SW480 (cell line): ENCODE data around the gene STAC.

Source experiments
- DNase-seq: peaks from one replicate; pipeline ENCODE4 v3.0.0-alpha.2; 2016; ENCODE audit warnings: low spot score

The STAC gene, protein sequence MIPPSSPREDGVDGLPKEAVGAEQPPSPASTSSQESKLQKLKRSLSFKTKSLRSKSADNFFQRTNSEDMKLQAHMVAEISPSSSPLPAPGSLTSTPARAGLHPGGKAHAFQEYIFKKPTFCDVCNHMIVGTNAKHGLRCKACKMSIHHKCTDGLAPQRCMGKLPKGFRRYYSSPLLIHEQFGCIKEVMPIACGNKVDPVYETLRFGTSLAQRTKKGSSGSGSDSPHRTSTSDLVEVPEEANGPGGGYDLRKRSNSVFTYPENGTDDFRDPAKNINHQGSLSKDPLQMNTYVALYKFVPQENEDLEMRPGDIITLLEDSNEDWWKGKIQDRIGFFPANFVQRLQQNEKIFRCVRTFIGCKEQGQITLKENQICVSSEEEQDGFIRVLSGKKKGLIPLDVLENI

DNA sequence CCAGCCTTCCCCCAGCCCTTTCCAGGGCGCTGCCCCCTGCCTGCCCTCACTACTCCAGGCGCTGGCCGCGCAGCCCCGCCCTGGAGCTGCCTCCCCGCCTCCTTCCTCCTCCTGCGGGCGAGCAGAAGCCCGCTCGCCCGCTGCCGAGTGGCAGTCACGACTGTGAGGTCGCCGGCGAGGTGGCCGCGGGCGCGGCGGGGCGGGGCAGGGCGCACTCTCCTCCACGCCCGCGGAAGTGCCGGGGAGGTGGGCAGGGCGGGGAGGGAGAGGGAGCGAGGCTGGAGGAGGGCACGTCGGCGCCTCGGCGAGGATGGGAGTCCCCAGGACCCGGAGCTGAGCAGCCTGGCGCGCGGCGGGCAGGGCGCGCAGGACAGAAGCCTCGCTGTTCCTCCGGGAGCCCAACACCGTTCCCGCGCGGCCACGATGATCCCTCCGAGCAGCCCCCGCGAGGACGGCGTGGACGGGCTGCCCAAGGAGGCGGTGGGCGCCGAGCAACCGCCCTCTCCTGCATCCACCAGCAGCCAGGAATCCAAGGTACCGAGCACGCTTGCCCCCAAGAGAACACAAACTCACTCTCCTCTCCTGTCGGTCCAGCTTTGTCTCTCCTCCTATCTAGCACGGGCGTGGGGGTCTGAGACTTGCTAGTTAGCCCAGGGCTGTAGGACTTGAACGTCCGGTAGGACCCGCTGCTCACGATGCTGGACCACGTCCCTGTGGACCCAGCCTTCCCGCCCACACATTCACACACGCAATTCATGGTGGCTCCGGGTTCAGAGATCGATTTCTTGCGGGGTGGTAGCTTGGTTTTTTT lies at the start of gene STAC:
STAC (plus strand) TSS at position 284 of the 811 bp plus-strand sequence; CDS start at position 424, 140 bp downstream.
- DNase-seq = peak; percentile 22

DNA sequence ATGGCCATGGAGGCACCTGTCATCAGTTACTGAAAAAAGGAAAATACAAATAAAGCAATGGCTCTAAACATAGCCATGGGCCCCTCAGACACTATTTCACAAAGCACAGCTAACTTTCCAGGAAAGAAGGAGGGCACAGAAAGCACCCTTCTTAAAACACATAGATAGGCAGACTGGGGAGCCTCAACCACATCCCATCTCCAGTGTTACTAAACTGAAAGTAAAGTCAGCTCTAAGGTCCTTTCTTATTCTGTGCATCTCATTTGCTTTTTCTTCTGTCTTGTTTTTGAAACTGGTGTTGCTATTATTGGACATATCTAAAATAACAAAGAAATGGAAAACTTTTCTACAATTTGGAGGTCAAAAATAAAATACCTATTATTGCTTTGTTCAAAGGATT lies 48.2 kb upstream of the STAC start:
- DNase-seq = no peak

DNA sequence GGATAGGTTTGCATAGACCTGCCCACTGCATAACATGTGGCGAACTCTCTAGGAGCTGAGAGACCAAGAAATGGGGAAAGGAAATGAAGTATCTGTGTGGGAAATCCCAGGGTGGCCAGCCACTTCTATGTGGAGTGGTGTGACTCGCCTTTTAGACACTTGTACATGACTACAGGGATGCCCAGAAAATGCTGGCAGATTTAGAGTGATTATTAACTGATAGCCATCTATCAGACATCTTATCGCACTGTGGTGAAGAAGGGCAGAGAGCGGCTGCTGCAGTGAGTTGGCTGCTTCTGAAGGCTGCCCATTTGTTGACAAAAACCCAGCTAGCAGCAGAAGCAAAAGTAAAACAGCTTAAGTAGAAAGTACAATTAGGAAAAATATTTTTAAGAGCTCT lies 18.1 kb upstream of the STAC start:
- no peak for DNase-seq

DNA sequence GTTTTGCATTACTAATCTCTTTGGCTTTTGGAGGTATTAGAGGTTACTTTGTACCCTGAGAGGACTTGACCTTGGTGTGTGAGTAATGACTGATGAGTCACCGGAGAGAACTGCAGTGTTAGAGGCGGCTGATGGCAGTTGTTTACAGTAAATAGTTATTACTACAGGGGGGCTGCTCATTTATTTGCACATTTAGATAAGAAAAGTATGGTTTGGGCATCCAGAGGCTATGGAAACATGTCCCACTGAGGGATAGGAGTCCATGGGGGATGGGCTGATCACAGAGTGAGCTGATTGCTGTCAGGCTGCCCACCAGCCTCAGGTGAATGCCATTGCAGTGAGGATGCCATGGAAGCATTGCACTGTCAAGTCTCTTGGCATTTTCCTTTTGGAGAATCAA lies 17.3 kb upstream of the STAC start:
- peak; percentile 63 for DNase-seq

DNA sequence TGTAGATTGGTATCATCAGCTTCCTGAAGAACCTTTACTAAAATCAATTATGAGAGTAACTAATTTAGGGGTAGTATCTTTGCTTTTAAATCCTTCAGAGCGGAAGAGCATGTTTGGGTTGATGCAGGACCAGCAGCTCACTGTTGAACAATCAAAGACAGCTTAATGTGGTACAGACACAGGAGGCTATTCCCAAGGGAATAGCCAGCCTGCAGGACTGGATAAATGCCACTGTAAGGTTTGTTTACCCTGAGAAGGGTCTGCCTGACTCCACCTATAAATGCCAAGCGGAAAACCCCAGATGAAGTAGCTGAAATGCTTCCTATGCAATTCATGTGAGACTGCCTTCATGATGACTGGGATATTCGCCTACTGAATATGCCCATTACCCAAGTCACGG lies 16.0 kb upstream of the STAC start:
- no peak for DNase-seq

DNA sequence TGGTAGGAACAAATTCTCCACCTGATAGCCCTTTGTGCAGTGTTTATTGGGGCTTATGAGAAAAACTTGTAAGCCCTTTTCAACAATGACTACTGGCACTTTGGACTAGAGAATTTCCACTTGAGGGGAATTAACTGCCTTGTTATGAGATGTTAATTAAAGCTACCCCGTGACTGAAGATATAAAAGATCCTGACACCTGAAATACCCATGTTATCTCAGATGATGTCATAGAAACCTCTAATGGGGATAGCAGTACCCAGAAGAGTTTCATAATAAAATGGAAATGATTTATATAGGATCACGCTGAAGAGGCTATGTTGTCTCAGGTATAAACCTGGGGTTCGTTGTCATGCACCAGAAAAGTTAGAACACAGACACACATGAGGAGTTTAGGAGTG lies 14.5 kb upstream of the STAC start:
- DNase-seq = no peak

DNA sequence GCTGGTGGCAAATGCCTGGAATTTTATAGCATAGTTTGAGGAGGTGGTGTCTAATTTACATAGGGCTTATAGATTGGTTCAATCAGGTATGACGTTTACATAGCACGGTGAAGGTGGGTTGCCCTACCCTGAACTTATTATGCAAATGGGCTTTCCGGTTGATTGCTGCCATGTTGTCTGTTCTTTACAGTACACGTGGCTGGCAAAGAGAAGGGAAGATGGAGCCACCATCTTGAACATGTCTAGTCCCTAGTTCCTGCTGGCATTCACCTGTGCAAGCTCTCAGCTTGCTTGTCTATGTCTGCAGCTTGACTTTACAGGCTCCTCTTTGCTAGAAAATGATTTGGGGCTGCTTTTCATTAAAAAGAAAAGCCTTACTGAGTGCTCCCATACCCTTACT lies 14.0 kb upstream of the STAC start:
- peak; percentile 14 for DNase-seq

DNA sequence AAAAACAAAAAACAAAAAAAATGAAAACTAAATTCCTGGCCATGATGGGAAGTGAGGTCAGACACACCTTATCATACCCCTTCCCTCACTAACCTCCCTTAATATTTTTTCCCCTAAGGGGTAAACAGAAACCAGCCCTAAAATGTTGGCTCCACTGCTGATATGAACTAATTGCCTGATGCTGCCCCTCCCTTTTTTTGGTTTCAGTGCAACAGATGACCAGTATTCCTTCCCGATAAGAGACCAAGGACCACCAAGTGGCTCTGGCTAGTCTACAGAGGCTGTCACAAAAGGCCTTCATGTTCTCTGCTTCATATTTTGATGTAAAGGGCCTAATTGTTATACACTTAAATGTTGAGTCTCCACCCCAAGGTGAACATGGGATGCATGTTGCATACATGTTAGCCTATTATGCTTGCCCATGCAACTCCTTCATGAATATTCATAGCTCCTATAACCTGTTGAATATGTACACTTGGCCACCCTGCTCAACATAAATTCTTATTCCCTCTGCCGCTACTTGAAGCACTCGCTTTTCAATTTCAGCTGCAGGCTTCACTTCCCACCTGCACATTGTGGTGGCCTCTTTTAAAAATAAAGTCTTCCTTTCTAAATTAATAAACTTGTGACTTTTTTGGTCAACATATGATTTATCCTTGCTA lies 12.3 kb upstream of the STAC start:
- DNase-seq = no peak

DNA sequence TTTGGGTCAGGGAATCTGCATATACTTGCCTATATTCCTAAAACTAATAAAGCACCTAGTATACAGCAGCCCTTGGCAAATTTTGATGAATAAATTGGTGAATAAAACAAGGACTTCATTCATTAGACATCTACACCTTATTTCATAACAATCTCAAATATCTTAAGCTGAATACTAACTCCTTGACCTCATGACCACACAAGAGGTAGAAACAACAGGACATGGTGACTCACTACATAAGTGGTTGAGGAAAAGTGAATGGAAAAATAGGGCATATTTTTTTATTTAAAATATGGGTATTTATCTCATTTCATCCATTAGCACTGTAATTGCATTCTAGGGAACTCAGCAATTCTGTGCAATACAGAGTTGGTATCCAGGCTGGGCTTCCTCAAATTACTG lies 7.8 kb upstream of the STAC start:
- DNase-seq = no peak

DNA sequence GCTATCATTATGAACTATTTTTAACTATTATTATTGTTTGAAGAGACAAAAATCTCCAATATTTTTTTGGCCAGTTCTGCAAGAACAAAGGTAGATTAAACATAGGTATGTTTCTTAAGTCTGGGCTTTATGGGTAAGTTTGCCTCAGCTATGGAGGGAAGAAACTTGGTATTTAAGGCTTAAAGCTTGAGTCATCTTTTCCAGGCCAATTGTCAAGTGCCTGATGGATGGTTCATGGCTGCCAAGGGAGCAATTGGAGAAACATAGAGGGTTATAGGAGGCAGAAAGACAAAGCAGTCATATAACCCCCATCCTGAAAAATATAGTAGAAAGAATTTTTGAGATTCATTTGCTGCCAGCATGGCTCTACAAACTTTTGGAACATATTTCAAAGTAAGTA lies 7.2 kb upstream of the STAC start:
- no peak for DNase-seq

DNA sequence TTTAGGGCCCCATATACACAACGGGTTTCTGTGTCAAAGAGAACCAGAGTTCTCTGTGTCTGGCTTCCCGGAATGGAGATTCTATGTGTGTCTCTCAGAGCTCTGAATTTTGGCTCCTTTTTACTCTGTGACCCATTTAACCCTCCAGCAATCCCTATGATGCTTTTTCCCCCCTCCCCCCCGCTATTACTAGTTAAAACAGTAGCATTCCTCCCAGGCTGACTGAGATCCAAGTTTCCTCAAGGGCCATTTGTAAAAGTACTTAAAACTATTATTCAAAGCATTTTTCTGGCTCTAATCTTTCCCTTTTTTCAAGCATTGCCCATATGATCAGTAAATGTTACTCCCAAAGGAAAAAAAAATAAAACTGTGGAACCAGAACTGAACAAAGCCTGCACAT lies 6.6 kb upstream of the STAC start:
- no peak for DNase-seq

DNA sequence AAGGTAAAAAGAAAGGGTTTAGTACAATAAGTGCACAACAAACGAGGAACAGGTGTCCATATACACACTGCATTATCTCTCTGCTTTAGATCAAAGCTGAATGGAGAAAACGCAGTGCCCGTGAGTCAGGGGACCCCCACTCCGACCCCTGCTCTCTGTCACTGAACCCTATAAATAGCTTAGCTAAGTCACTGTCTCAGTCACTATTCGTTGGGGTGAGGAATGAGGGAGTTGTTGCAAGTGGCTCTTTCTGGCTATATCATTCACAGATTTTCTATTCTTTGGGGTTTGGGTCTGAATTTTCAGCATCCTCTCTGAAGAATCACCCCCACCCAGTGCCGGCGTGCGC lies 458 bp upstream of the STAC start:
- no peak for DNase-seq

DNA sequence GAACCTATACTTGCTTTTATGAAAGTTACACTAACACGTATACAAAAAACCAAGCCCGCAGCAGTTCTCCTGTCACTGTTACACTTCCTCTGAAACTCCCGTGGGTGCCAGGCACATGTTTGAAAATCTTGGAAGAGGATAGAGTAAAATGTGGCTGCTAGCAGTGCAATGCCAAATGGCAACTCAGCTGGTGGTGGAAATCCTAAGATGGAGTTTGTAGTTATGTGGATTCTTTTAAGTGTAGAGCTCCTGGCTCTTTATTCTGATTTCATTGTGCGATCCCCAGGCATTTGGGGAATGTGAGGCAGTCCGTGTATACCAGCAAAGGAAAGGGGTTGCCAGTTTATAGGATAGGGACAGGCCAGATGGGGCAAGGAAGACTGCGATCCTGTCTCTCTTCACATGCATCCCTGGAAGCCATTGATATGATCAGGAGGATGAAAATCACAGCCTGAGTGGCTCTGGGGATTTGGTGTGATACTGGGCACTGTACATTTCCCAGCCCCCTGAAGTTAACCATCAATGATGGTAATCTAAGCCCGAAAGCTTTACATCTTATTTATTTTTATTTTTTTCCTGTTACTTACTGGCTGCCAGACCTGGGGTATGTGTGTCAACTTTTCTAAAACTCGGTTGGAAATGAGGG lies 1.1 kb downstream of the STAC start:
- DNase-seq = no peak

DNA sequence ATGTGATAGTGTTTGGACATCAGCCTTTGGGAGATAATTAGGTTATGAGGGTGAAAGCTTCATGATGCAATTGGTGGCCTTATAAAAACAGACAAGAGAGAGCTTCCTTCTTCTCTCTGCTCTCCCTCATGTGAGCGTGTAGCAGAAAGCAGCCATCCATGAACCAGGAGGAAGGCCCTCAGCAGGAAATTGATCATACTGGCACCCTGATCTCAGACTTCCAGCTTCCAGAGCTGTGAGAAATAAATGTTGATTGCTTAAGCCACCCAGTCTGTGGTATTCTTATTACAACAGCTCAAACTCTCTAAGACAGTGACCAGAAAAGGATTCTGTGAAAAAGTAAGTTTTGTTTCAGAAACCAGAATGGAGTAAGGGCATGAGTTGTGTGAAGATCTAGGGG lies 13.3 kb downstream of the STAC start:
- DNase-seq = no peak

DNA sequence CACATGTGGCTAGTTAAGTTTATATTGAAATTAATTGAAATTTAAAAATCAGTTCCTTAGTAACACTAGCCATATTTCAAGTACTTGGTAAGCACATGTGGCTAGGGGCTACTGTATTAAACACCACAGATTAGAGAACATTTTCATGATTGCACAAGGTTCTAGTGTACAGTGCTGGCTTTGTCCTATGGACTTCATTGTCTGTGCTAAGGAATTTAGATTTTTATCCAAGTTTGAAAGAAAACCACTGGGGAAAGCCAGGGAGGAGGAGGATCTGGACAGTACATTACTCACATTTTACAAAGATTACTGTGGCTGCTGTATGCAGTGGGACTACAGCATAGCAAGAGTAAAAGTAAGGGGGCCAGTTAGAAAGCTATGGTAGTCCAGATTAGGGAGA lies 13.9 kb downstream of the STAC start:
- no peak for DNase-seq

DNA sequence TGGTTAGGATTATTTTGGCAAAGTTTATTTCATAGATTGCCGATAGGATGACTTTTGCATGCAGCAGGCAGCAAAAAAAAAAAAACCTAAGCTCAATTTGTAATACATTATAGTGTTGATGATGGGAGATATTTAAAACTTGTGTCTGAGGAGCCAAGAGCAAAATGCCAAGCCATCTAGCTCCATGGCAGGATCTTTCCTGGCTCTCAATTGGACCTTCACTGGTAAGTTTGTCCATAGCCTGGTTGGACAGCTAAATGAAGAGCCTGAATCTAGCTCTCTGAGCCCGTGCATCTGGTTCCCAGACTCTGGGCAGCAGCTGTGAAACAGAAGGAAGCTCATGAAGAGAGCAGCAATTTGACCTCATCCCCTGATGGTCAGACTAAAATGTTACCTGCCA lies 17.5 kb downstream of the STAC start:
- no peak for DNase-seq

DNA sequence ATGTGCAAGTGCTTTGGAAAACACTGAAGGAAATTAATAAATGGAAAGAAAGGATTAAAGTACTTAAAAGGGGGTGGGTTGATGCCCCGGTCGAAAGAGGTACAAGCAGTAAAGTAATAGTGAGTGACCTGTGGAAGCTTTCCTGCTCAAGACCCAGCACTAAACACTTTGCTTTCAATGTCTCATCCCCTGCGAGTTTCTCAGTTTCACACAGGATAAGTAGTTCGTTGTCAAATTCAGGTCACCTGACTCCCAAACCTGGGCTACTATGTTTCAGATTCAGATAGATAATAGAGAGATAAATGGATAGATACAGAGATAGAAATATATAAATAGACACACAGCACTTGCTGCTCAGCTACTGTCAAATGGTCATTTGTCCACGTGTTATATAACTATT lies 19.6 kb downstream of the STAC start:
- DNase-seq = no peak

DNA sequence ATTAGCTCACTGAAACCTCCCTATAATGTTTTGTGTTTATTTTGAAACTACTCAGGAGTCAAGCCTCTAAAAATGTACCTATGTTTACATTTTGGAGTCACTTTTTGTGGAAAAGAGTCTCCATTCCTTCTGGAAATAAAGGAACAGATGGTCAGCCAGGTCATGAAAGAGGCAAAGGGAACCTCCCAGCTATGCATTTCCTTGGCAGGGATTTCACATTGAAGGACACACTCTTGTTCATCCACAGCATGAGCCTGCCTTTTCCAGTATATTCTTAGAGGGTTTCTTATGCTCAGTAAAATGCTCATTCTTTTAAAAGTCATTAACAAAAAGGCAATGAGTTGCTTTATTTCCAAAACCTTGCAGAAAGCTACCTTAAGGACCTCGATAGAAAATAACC lies 20.8 kb downstream of the STAC start:
- no peak for DNase-seq

DNA sequence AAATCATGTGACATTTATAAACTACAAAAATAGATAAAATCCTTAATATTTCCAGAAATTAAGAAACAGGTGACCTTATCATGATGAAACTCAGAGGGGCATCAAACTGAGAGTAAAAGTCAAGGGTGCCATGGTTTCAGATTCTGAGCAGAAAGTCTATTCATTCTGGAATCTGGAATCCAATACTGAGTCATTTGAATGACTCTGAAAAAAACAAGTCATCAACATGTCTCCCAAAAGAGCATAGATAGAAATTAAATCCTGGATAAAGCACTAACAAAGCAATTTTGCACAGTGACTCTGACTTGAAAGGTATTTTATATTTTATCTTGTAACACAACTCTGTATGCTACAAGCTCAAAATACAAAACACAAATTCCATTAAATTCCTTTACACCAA lies 23.4 kb downstream of the STAC start:
- no peak for DNase-seq

DNA sequence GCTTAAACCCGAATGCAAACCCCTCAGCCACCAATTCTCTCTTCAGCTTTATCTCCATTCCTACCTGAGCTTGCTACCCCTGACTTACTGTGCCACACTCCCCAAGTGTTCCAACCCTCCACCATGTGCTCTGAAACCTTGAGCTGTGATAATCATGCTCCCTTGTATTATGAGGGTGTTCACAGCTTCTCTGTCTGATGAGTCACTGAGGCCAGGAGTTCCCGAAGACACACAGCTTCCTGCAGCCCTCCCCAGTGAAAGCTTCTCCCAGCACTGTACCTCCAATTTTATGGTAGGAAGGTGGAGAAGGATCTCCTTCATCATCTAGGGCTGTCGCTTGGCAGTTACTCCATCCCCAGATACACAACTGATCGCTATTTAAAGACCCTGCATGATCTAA lies 24.9 kb downstream of the STAC start:
- no peak for DNase-seq

DNA sequence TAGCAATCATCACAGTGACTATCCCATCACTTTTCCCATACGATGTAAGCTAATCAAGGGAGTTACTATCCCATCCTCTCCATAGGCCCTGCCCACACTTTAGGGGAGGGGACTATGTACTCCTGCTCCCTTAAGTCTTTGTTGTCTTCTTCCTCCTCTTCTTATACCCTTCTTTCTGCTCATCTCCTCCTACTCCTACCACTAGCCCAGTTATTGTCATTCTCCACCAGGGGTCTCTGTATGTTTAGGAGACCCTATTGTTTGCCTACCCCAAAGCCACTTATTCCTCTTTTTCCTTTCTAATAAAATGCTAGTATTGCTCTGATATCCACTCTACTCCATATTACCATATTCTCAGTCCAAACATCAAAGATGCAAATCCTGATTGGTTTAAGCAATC lies 27.8 kb downstream of the STAC start:
- DNase-seq = no peak

DNA sequence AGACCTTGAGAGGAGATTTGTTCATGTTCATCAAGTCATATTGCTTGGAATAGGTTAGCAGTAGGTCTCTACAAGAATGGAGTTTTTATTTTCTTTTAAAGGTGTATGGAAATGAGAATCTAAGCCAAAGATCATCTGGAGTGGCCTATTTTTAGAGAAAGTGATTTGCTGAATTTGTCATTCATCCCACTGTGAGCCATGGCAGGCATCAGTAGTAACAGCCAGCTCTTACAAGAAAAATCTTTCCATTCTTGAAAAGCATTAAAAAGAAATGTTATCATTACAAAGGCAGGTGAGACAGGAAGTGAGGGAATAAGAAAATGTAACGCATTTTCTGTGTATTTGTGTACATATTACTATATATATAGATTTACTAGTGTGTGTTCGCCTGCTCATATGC lies 29.6 kb downstream of the STAC start:
- no peak for DNase-seq

DNA sequence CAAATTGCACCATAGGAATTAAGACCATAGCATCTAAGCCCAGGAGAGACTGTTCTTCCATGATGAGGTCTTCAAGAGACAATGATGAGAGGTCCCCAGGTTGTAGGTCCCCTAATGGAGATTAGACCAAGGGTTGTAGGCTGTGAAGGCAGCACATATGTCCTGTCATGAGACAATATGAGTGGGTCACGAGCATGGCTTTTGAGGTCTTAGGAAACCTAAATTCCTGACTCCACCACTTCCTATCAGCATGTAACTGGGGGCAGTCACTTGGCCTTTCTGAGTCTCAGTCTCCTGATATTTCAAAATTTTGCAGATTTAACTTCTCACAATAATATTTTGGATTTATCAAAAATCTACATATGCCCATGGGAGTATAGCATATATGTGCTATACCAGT lies 31.3 kb downstream of the STAC start:
- no peak for DNase-seq
